Neural cell (in vitro differentiated cells): ENCODE data around the gene CHDH. TPM values are rescaled to one million over a fixed set of nuclear protein-coding genes. Genes with fewer than 3 reads are reported as not detected.

Experiments
- H2AFZ ChIP-seq: fragments of 200-600, 300-800 bp; sonication (generic), shearing (Covaris generic); 2 replicates; pipeline ENCODE4 v1.6.0; 2014; ENCODE audit warnings: low read depth, mild to moderate bottlenecking, antibody characterized with exemption, low read length, moderate library complexity
- H3F3A ChIP-seq: fragments of 200-600 bp; shearing (Covaris generic); 2 replicates; pipeline ENCODE4 v1.6.1; 2016; ENCODE audit warnings: mild to moderate bottlenecking, moderate library complexity, mixed read lengths, antibody characterized with exemption, low read length; ENCODE audit not compliant: insufficient read depth, poor library complexity, severe bottlenecking
- H3K27ac ChIP-seq: fragments of 200-600, 300-800 bp; sonication (generic), shearing (Covaris generic); 2 replicates; pipeline ENCODE4 v1.5.1; 2014; ENCODE audit warnings: mild to moderate bottlenecking, low read length, moderate library complexity
- H3K27me3 ChIP-seq: fragments of 300-800, 200-600 bp; sonication (generic), shearing (Covaris generic); 2 replicates; pipeline ENCODE4 v1.6.0; 2014; ENCODE audit warnings: mild to moderate bottlenecking, low read depth, low read length, moderate library complexity; ENCODE audit not compliant: insufficient read depth
- H3K36me3 ChIP-seq: fragments of 300-800, 200-600 bp; sonication (generic), shearing (Covaris generic); 2 replicates; pipeline ENCODE4 v1.5.1; 2014; ENCODE audit warnings: mild to moderate bottlenecking, antibody characterized with exemption, low read length, moderate library complexity; ENCODE audit not compliant: insufficient read depth
- H3K4me2 ChIP-seq: fragments of 300-800, 200-600 bp; sonication (generic), shearing (Covaris generic); 2 replicates; pipeline ENCODE4 v1.6.0; 2014; ENCODE audit warnings: mild to moderate bottlenecking, low read length
- H3K4me3 ChIP-seq: fragments of 300-800, 200-600 bp; sonication (generic), shearing (Covaris generic); 2 replicates; pipeline ENCODE4 v1.5.1; 2014; ENCODE audit warnings: mild to moderate bottlenecking, low read length, moderate library complexity
- H3K79me2 ChIP-seq: fragments of 200-600 bp; shearing (Covaris generic); replicated peaks from 2 replicates; pipeline ENCODE4 v1.6.0; 2014; ENCODE audit warnings: mild to moderate bottlenecking, low read length, moderate library complexity; ENCODE audit not compliant: insufficient read depth
- H3K9ac ChIP-seq: fragments of 300-800, 200-600 bp; sonication (generic), shearing (Covaris generic); 2 replicates; pipeline ENCODE4 v1.6.1; 2016; ENCODE audit warnings: mild to moderate bottlenecking, low read length, mixed read lengths
- H3K9me2 ChIP-seq: fragments of 200-600 bp; shearing (Covaris generic); 2 replicates; pipeline ENCODE4 v1.6.1; 2016; ENCODE audit warnings: mild to moderate bottlenecking, low read length, mixed read lengths; ENCODE audit not compliant: insufficient read depth
- H3K9me3 ChIP-seq: fragments of 200-600, 300-800 bp; sonication (generic), shearing (Covaris generic); 2 replicates; pipeline ENCODE4 v1.6.1; 2016; ENCODE audit warnings: mild to moderate bottlenecking, mixed run types, low read length, moderate library complexity, mixed read lengths
- H4K20me1 ChIP-seq: fragments of 200-600 bp; shearing (Covaris generic); 2 replicates; pipeline ENCODE4 v1.6.1; 2016; ENCODE audit warnings: mild to moderate bottlenecking, mixed run types; ENCODE audit not compliant: insufficient read depth
- EP300 ChIP-seq: fragments of 450-650 bp; conservative IDR thresholded peaks from 2 replicates; pipeline ENCODE4 v1.6.1; 2014; ENCODE audit warnings: antibody characterized with exemption, mild to moderate bottlenecking, moderate library complexity; ENCODE audit not compliant: poor library complexity, severe bottlenecking
- EZH2 ChIP-seq: fragments of 200-600, 300-800 bp; shearing (Covaris generic), sonication (generic); IDR thresholded peaks from 2 replicates; pipeline ENCODE4 v1.6.1; 2014; ENCODE audit warnings: antibody characterized with exemption, low read length, borderline replicate concordance, mild to moderate bottlenecking; ENCODE audit not compliant: insufficient read depth, poor library complexity, severe bottlenecking
- MXI1 ChIP-seq: fragments of 450-650 bp; conservative IDR thresholded peaks from 2 replicates; pipeline ENCODE4 v1.6.1; 2014; ENCODE audit warnings: antibody characterized with exemption, mild to moderate bottlenecking; ENCODE audit not compliant: poor library complexity, severe bottlenecking
- POLR2AphosphoS5 ChIP-seq: IDR thresholded peaks from 2 replicates; pipeline ENCODE4 v1.6.1; 2012
- RAD21 ChIP-seq: fragments of 450-650 bp; conservative IDR thresholded peaks from 2 replicates; pipeline ENCODE4 v1.6.1; 2014; ENCODE audit warnings: antibody characterized with exemption, mild to moderate bottlenecking, moderate library complexity
- SMC3 ChIP-seq: fragments of 450-650 bp; conservative IDR thresholded peaks from 2 replicates; pipeline ENCODE4 v1.6.1; 2014; ENCODE audit warnings: antibody characterized with exemption, mild to moderate bottlenecking, moderate library complexity; ENCODE audit not compliant: poor library complexity
- TAF1 ChIP-seq: IDR thresholded peaks from 2 replicates; pipeline ENCODE4 v1.6.1; 2012; ENCODE audit warnings: low read depth
- polyA plus RNA-seq: library from polyadenylated mRNA; depleted of rRNA; stranded (reverse); fragments of >200 nt; gene quantifications from 2 replicates; pipeline ENCODE4 v1.2.3, GENCODE V29; 2014
- TF ChIP-seq, protein P1 (sequence below): fragments of 450-650 bp; IDR thresholded peaks from 2 replicates; pipeline ENCODE4 v1.5.1; 2014; ENCODE audit warnings: antibody characterized with exemption, mild to moderate bottlenecking, moderate library complexity; ENCODE audit not compliant: poor library complexity, severe bottlenecking
- TF ChIP-seq, protein P2 (sequence below): IDR thresholded peaks from 2 replicates; pipeline ENCODE4 v1.6.1; 2012; ENCODE audit warnings: borderline replicate concordance

The CHDH gene
- polyA plus RNA-seq, 1 donor from 2014 or later: 0.17 TPM

DNA sequence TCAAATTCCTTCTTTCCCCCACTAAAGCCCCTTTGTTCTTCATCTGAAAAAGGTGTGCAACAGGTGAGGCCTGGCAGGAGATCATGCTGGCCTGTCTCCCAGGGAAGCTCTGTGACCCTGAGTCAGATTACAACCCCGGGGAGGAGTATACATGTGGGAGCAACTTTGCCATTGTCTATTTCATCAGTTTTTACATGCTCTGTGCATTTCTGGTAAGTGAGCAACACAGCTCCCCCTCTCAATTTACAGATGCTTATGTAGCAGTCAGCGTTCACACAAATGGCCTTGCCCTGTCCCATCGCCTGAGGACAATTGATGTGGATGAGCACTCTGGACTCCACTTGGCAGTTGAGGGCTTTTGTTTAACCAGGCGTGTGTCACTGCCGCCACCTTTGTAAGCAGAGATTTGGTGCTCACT lies 70.4 kb downstream of the CHDH start:
- Histone ChIP-seq H3F3A (no peaks in the 10 kb centered on the region), H3K27ac (no peak overlapping the region), H2AFZ (no peak overlapping the region), H3K9ac (no peak overlapping the region), H4K20me1 (no peaks in the 10 kb centered on the region), H3K79me2 (no peaks in the 10 kb centered on the region), H3K36me3 (no peaks in the 10 kb centered on the region), H3K4me3 (no peak overlapping the region), H3K9me3 (no peaks in the 10 kb centered on the region), H3K4me2 (no peak overlapping the region), H3K9me2 (no peaks in the 10 kb centered on the region), H3K27me3 (no peaks in the 10 kb centered on the region)
- TF ChIP-seq, protein P1, sequence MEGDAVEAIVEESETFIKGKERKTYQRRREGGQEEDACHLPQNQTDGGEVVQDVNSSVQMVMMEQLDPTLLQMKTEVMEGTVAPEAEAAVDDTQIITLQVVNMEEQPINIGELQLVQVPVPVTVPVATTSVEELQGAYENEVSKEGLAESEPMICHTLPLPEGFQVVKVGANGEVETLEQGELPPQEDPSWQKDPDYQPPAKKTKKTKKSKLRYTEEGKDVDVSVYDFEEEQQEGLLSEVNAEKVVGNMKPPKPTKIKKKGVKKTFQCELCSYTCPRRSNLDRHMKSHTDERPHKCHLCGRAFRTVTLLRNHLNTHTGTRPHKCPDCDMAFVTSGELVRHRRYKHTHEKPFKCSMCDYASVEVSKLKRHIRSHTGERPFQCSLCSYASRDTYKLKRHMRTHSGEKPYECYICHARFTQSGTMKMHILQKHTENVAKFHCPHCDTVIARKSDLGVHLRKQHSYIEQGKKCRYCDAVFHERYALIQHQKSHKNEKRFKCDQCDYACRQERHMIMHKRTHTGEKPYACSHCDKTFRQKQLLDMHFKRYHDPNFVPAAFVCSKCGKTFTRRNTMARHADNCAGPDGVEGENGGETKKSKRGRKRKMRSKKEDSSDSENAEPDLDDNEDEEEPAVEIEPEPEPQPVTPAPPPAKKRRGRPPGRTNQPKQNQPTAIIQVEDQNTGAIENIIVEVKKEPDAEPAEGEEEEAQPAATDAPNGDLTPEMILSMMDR: no peak
- TF ChIP-seq MXI1: no peak
- TF ChIP-seq RAD21: no peak
- no peak for TF ChIP-seq EP300
- no peak for TF ChIP-seq EZH2
- no peak for TF ChIP-seq TAF1
- TF ChIP-seq SMC3: no peak
- TF ChIP-seq POLR2AphosphoS5: no peak
- TF ChIP-seq, protein P2, sequence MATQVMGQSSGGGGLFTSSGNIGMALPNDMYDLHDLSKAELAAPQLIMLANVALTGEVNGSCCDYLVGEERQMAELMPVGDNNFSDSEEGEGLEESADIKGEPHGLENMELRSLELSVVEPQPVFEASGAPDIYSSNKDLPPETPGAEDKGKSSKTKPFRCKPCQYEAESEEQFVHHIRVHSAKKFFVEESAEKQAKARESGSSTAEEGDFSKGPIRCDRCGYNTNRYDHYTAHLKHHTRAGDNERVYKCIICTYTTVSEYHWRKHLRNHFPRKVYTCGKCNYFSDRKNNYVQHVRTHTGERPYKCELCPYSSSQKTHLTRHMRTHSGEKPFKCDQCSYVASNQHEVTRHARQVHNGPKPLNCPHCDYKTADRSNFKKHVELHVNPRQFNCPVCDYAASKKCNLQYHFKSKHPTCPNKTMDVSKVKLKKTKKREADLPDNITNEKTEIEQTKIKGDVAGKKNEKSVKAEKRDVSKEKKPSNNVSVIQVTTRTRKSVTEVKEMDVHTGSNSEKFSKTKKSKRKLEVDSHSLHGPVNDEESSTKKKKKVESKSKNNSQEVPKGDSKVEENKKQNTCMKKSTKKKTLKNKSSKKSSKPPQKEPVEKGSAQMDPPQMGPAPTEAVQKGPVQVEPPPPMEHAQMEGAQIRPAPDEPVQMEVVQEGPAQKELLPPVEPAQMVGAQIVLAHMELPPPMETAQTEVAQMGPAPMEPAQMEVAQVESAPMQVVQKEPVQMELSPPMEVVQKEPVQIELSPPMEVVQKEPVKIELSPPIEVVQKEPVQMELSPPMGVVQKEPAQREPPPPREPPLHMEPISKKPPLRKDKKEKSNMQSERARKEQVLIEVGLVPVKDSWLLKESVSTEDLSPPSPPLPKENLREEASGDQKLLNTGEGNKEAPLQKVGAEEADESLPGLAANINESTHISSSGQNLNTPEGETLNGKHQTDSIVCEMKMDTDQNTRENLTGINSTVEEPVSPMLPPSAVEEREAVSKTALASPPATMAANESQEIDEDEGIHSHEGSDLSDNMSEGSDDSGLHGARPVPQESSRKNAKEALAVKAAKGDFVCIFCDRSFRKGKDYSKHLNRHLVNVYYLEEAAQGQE: no peak

DNA sequence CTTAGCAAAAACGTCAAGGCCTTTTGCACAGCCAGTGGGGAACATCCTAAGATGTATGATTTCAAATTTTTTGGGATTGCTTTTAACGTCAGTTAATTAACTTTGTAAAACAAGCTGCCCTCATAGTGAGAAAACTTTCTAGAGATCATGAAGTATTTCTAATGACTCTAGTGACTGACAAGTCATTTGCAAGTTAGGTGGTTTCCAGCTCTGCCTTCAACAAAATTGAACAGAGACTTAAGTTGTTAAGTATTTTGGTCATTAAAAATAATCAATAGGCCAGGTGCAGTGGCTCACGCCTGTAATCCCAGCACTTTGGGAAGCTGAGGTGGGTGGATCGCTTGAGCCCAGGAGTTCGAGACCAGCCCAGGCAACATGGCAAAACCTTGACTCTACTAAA lies 71.2 kb downstream of the CHDH start:
- Histone ChIP-seq H3K27ac (no peak overlapping the region), H3K27me3 (no peaks in the 10 kb centered on the region), H3K79me2 (no peaks in the 10 kb centered on the region), H3K4me3 (no peak overlapping the region), H3K9me2 (no peaks in the 10 kb centered on the region), H3K36me3 (no peaks in the 10 kb centered on the region), H4K20me1 (no peaks in the 10 kb centered on the region), H2AFZ (no peak overlapping the region), H3K9me3 (no peaks in the 10 kb centered on the region), H3K9ac (no peak overlapping the region), H3K4me2 (no peak overlapping the region), H3F3A (no peaks in the 10 kb centered on the region)
- TF ChIP-seq MXI1: no peak
- TF ChIP-seq EZH2: no peak
- TF ChIP-seq, protein P1: no peak
- TF ChIP-seq EP300: no peak
- no peak for TF ChIP-seq POLR2AphosphoS5
- TF ChIP-seq TAF1: no peak
- TF ChIP-seq RAD21: no peak
- TF ChIP-seq, protein P2: no peak
- no peak for TF ChIP-seq SMC3
